Gastroesophageal sphincter (tissue), 3 donors: Measurements from ENCODE around the gene SMPD2.

ENCODE experiments used
- CTCF ChIP-seq, 4 experiments: fragments of 200-600 bp in 2 of 4; fragments of 450-650 bp in 2 of 4; sonication (generic) in 1 of 4; IDR thresholded peaks; one replicate each; pipeline ENCODE4 v1.5.1; 2017 to 2019; ENCODE audit warnings: antibody characterized with exemption in 4 of 4, mild to moderate bottlenecking in 2 of 4, moderate library complexity in 2 of 4
- POLR2A ChIP-seq, 2 donors: fragments of 450-650 bp; IDR thresholded peaks; one replicate each; pipeline ENCODE4 v1.6.1; 2017; ENCODE audit warnings: antibody characterized with exemption in 2 of 2, mild to moderate bottlenecking in 2 of 2, moderate library complexity in 1 of 2

- TF ChIP-seq CTCF (IDR thresholded peaks at IDR 0.05) (no peak), POLR2A (IDR thresholded peaks at IDR 0.05) (no peak)
Measured at GRCh38 chr6:109467696-109468095, 27.2 kb downstream of the SMPD2 start.
